Measurements from ENCODE around the gene NPFFR1.
"Not testable (repeated sequence)": the region's sequence is repeated elsewhere in the genome, so short reads cannot be mapped to it uniquely, and the experiment has no call there.

NPFFR1 gene

DNA sequence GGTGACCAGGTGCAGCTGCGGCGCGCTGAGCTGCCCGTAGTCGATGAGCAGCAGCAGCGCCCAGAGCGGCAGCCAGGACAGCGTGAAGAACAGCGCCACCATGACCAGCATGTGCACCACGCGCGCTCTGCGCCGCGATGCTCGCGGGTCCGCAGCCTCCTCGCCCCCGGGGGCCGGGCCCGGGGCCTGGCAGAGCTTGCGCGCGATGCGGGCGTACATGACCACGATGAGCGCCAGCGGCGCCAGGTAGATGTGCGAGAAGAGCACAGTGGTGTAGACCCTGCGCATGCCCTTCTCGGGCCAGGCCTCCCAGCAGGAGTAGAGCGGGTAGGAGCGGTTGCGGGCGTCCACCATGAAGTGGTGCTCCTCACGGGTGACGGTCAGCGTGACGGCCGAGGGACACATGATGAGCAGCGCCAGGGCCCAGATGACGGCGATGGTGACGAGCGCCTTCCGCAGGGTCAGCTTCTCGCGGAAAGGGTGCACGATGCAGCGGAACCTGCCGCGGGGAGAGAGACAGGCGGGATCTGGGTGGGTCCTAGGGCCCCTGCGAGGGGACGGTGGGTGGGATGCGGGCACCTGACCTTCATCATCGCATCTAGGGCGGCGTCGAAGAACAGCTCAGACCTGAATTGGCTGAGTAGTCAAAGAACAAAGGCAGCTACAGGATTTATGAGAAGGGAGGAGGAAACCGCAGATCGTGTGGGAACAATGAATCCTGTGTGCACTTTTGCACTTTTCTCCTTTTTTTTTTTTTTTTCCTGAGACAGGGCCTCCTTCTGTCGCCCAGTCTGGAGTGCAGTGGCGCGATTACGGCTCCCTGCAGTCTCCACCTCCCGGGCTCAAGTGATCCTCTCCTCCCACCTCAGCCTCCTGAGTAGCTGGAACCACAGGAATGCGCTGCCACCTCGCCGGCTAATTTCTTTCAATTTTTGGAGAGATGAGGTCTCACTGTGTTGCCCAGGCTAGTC lies 28.2 kb downstream of the NPFFR1 start:
- no peak for DNase-seq

DNA sequence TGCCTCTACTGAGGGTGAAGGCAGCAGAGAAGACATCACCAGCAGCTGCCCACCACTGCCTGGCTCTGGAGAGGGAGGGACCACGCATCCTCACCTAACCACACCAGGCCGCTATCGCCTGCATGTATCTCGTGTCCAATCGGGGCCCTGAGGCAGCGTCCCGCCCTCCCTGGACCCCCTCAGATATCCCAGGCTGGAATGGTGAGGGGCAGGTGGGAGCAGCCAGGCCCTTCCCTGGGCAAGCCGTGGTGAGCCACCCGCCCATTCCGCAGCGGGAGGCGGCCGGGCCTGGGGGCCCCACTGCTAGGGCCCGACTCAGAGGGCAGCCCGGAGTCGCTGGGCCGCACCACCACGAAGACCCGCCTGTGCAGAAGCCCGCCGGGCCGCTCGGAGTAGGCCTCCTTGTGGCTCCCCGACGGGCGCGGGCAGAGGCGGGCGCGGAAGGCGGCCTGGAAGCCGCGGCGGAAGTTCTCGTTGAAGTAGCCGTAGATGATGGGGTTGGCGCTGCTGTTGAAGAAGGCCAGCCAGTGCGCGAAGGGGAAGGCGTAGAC lies 29.0 kb downstream of the NPFFR1 start:
- DNase-seq: no peak

DNA sequence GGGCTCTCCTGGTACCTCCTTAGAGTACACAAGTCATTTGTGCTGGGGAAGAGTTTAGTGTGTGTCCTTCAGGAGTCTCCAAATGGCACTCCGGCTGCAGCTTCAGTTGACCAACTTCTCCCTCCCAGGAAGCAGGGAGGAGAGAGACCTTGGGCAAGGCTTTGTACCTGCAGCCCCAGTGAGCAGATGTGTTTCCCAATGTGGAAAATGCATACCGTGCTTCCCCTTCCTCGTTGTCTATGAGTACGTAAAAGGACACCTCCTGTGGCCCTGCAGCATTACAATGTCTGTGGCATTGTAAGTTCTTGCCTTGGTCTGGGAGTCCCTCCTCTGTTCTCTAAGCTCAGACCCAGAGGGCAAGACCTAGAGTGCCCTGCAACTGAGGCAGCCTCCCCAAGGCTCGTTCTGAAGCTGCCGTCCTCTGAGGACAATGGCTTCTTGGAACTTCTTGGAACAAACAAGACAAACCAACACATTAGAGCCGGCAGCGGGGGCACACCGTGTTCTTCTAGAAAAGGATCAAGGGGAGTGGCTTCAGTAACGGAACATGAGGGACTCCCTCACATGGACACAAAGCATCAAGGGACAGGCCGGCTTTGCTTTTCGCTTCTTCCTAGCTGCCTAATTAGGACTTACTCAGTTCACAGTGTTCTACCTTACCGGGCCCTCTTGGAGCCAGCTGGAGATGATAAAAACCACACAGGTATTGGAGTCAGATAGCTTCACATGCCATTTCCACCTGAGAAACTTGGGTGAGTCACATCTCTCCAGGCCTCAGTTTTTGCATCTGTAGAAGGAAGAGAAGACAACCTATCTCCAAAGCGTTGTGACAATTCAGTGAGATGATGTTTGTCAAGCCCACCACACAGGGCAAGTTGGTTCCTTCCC lies 29.7 kb downstream of the NPFFR1 start:
- DNase-seq: no peak

DNA sequence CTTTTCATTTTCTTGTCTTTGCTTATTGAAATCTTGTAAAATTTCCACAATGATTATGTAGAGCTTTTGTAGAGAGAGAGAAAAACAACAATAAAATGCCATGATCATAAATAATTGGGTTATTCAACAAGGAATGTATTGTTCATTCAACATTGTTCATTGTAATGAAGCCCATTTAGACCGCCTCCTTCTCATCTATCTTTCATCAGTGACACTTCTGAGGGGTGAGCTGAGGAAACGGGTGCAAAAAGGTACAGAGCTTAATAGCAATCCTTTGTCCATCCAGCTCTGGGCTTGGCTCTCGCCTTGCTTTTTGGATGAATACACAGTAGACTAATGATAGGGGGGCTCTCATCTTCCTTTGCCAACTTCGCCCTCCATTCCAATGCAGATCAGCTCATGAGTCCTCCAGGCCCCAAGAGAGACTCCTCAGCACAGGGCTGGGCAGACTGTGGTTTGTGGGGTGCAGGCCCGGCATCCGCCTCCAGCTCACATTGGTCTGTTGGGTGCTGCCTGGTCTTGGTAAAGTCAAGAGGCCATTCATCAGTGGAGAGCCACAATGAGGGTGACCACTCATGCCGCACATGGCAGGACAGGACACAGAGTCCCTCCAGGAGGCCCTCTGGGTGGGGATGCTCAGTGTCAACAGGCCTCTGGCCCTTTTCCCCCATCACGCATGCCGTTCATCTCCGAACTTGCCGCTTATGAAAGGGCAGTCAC lies 32.7 kb downstream of the NPFFR1 start:
- DNase-seq: no peak

DNA sequence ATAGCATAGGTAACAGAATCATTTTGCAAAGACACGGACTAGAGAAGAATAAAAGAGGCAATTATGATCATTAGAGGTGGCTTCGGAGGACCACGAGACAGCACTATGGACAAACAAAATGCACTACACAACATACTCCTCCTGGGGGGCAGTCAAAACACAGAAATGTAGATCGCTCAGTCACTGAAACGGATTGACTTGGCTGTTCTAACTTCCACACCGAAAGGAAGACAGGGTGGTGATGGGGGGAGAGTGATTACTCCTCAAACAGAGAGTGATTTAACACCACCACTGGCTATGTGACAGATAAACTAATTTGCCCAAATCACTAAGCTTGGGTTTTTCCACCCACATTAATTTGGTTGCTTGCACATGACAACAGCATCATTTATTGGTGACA lies 36.4 kb downstream of the NPFFR1 start:
- DNase-seq: no peak

DNA sequence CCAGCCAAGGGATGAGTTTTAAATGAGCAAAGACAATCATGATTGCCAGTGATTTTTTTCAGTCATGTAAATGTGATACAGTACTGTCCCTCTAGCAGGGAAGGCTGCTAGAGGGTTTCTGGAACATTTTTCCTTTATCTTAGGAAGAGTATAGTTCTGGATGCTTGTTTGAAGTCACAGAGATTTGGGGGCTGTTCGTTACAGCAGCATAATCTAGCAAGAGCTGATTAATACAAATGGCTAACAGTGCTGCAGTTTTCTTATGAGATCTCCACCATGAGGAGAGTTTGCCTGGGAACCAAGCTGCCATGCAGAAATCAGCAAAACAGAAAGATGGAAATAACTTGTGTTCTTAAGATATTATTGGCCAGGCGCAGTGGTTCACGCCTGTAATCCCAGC lies 42.7 kb downstream of the NPFFR1 start:
- no peak for DNase-seq

DNA sequence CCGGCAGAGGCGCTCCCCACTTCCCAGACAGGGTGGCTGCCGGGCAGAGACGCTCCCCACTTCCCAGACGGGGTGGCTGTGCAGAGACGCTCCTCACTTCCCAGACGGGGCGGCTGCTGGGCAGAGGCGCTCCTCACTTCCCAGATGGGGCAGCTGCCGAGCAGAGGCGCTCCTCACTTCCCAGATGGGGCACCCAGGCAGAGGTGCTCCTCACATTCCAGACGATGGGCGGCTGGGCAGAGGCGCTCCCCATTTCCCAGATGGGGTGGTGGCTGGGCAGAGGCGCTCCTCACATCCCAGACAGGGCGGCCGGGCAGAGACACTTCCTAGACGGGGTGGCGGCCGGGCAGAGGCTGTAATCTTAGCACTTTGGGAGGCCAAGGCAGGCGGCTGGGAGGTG lies 43.8 kb downstream of the NPFFR1 start:
- not testable (repeated sequence) for DNase-seq

DNA sequence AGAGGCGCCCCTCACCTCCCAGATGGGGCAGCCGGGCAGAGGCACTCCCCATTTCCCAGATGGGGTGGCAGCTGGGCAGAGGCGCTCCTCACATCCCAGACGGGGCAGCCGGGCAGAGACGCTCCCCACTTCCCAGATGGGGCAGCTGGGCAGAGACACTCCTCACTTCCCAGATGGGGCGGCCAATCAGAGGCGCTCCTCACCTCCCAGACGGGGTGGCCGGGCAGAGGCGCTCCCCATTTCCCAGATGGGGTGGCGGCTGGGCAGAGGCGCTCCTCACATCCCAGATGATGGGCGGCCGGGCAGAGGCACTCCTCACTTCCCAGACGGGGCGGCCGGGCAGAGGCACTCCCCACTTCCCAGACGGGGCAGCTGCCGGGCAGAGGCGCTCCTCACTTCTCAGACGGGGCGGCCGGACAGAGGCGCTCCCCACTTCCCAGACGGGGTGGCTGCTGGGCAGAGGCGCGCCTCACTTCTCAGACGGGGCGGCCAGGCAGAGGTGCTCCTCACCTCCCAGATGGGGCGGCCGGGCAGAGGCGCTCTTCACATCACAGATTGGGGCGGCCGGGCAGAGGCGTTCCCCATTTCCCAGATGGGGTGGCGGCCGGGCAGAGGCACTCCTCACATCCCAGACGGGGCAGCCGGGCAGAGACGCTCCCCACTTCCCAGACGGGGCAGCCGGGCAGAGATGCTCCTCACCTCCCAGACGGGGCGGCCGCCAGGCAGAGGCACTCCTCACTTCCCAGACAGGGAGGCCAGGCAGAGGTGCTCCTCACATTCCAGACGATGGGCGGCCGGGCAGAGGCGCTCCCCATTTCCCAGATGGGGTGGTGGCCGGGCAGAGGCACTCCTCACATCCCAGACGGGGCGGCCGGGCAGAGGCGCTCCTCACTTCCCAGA lies 44.5 kb downstream of the NPFFR1 start:
- not testable (repeated sequence) for DNase-seq

DNA sequence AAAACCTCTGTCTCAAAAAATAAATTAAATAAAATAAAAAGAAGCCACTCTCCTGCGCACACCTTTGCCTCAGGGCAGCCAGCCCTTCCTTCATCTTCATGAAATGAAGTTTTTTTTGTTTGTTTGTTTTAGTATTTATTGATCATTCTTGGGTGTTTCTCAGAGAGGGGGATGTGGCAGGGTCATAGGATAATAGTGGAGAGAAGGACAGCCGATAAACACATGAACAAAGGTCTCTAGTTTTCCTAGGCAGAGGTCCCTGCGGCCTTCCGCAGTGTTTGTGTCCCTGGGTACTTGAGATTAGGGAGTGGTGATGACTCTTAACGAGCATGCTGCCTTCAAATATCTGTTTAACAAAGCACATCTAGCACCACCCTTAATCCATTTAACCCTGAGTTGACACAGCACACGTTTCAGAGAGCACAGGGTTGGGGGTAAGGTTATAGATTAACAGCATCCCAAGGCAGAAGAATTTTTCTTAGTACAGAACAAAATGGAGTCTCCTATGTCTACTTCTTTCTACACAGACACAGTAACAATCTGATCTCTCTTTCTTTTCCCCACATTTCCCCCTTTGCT lies 45.8 kb downstream of the NPFFR1 start:
- not testable (repeated sequence) for DNase-seq

DNA sequence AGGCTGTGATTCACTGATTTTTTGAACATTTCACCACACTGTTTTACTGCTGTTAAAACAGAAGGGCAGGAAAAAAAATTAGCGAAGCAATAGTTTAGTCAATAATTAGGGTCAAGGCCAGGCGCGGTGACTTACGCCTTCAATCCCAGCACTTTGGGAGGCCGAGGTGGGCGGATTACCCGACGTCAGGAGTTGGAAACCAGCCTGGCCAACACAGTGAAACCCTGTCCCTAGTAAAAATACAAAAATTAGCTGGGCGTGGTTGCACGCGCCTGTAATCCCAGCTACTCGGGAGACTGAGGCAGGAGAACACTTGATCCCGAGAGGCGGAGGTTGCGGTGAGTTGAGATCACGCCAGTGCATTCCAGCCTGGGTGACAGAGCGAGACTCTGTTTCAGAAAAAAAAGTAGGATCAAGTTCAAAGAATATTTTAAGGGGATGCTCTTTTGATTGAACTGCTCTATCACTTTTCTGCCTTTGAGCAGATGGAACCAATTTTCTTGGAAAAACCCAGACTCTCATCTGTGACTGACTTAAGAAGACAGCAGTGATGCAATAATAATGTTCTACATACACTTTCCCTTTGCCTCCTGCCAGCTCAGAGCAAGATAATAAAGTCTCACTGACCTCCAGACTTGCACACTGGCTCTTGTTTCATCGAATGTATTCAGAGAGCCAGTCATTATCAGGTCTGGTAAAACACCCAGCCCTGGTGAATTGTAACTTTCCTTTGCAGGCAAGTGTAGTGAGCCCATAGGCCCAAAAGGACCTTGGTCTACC lies 48.9 kb downstream of the NPFFR1 start:
- no peak for DNase-seq

DNA sequence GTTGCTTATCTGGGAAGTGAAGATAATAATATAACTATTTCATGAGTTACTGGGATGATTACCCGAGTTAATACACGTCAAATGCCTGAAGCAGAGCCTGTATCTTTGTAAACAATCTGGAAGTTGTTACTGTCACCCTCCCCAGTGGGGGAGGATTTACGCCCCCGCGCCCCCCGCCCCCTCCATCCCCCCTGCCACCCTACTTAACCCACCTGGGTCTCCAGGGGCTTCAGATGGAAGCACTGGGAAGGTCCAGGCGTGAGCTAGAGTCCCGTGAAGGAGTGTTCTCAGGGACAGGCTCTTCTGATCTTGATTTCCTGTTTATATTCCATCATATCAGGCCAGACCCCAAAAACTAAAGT lies 49.9 kb downstream of the NPFFR1 start:
- DNase-seq: no peak

DNA sequence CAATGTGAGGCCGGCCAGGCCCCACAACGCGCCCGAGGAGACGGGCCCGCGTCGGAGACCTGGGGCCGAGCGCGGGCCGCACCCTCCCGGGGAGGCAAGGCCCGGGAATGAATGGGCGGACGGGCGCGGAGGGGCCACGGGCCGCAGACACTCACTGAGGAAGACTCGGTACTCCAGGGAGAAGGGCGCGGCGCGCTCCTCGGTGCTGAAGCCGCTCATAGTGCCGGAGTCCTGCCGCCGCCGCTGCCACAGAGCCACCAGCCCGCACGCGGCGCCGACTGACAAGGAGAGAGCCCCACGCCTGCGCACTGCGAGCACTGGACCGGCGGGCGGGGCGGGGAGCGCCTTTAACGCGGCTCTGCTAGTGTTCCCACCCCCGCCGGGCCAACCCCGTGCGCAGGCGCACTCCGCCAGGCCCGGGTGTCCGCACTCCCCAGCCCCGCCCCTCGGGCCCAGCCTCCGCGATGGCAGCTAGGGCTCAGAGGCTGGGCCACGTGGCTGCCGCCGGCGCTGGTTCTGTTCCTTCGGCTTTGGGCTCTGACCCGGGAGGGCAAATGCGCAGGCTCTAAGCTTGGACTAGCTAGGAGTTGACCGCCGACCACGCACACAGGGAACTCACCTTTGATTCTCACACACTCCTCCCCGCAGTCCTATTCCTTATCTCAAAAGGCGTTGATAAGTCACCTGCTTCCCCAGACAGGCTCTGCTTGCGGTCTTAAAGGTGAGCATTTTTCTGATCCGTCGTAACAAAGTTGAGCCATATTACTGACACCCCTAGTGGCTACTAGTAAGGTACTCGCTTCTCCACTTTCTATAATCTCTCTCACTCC lies 50.5 kb downstream of the NPFFR1 start, which contains the start of gene PPA1:
Gene PPA1, minus strand, starts transcription at position 321 of the 830 bp plus-strand sequence. Its CDS starts 102 bp downstream, at position 219.
- DNase-seq: peak; percentile 31

DNA sequence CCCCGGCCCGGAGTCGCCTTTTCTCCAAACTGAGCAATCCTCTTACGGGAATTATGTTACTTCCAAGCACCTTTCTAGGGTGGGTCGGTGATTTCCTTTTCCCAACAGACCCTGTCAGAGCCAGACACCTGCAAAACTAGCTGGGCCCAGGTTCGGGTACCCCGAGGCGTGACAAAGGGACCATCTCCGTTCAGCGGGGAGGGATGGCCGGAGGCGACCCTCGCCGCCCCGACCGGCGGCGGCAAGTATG lies 51.0 kb downstream of the NPFFR1 start:
- no peak for DNase-seq

DNA sequence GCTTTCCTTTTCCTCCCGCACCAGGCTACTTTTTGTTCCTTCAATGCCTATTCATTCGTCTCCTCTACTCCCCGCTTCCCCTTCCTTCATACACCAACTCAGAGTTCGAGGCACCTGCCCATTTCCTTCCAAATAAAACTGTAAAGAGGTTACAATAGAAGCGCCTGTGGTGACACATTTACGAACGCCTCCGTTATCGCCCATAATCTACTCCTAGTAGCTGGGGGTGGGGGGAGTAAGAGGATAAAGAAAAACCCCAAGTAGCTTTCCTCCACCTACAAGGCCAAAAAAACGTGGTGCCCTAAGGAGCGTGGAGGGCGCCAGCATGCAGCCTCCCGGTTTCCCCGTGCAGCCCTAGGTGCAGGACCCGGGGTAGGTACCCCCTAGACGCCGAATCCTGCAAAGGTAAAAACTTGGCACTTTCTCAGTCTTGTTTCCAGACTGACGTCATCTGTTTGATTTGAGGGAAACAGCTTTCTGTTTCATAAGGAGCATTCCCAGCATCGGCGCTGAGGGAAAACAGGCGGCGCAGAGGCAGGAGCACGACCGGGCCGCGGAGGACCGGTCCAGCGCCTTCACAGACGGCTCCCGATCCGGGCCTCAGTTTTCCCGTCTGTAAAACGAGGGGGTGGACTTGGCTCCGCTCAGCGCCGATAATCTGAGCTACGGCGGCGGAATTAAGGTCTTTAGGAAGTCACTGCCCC lies 51.5 kb downstream of the NPFFR1 start:
- DNase-seq: no peak

DNA sequence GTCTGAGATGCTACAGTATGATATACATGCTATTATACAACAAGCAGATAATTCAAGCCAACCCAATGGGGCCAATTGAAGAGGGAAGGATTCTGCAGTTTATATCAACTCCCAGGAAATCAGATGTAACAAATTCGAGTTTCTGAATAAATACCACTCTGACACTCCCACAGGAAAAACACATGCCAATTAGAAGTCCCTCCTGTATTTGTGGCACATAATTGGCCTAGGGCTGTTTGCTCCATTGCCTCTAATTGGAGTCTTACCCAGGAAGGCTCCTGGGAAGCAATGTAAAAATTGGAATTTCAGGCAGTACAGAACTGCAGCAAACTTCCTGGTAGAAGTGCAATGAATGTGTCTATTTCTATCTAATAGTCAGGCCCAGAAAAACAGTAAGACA lies 55.3 kb downstream of the NPFFR1 start:
- no peak for DNase-seq

DNA sequence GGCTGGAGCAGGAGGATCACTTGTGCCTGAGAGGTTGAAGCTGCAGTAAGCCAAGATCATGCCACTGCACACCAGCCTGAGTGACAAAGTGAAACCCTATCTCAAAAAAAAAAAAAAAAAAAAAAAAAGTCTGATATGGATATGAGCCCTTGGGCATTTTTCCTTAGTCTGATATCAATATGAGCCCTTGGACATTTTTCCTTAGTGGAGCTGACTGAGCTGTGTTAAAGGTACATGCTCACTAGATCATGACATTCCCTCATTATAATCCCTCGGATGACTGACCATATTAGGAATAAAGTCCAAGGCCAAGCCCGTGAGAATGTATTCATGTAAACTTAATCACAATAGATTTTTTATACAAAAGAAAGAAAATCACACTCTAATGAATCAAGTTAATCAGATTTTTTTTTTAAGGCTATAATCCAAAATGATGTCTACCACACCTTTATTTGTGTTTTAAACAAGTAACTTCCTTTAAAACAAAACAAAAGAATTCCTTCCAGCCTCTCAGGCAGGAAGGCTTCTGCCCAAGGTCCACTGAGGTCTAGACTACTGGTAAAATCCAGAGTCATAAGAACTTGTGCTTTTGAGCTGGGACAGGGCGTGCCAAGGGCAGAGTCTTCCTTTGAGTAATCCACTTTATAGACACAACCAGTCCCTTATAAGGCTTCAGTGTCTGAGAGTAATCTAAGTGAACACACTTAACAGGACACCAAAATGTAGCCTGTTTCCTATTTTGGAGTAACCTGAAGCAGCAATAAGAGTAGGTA lies 56.1 kb downstream of the NPFFR1 start:
- no peak for DNase-seq

DNA sequence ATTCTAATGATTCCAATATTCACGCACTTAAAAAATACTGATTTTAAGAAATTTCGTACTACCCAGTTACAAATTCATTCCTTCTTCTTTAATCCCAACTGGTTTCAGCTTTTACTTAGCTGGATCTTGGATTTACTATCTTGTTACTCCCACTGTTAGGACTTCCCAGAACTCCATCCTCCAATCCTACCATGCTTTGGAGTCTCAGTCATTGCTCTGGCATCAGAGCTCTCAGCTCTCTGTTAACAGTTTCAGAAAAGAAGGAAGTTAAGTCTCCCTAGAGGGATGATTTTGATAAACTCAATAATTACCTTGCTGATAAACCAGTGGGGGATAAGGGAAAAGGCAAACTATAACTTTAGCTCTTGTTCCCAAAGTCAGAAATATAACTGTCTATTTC lies 60.1 kb downstream of the NPFFR1 start:
- no peak for DNase-seq

DNA sequence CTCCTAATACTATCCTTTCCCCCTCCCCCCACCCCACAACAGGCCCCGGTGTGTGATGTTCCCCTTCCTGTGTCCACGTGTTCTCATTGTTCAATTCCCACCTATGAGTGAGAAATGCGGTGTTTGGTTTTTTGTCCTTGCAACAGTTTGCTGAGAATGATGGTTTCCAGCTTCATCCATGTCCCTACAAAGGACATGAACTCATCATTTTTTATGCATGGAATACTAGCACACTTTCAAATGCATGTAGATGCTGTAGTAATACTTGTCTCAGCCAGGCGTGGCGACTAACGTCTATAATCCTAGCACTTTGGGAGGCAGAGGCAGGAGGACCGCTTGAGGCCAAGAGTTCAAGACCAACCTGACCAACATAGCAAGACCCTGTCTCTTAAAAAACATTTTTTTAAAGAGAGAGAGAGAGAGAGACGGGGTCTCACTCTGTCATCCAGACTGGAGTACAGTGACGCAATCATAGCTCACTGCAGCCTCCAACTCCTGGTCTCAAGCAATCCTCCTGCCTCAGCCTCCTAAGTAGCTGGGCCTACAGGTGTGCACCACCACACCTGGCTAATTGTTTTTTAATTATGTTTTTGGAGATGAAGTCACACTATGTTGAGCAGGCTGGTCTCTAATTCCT lies 60.9 kb downstream of the NPFFR1 start:
- not testable (repeated sequence) for DNase-seq
